KG1 (cell line): ENCODE data around the gene ADCY6.

Experiments used
- DNase-seq: peaks from one replicate; lab custom pipeline; 2025; lab: John Stamatoyannopoulos, UW

ADCY6 gene

DNA sequence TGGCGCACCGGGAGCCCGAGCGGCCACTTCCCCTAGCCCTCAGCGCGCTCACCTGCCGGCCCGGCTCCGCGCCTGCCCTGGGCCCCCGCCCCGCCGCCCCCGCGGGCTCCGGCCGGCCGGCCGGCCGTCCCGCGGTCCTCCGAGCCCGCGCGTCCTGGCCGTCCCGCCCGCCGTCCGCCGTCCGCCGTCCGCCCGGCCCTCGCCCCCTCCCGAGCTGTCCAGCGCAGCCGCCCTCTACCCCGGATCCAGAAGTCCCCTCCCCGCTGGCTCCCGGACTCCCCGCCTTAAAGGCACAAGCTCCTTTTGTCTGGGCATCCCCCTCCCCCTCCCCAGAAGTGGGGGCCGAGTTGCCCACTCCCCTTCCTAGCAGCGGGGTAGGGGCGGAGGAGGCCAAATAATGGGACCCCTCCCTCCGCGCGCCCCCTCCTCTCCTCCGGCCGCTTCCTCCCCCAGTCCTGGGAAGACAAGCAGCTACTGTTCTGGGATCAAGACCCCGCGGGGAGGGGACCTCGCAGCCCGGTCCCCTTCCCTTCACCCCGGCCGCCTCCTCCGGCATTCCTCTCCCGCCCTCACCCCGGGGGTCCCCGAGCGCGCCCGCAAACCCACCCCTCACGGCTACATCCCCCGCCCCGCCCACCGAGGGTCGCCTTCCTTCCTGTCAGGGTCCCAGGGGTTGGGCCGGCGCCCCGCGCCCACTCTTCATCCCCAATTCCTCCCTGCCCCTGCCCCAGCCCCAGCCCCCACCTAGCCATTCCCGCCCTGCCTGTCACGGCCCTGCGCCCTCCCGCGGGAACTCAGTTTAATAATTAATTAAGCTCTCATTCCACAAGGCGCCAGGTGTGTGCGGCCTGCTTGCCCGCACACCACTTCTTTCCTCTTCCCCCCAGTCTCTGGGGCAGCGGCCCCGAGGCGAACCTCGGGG is at the start of gene ADCY6:
ADCY6 (minus strand) TSS at position 236 of the 922 bp plus-strand sequence. CDS start 5,655 bp downstream, outside the sequence.
- DNase-seq = no peak

- DNase-seq = no peak
Measured at GRCh38 chr12:48838048-48838447, 49.2 kb upstream of the ADCY6 start.

DNA sequence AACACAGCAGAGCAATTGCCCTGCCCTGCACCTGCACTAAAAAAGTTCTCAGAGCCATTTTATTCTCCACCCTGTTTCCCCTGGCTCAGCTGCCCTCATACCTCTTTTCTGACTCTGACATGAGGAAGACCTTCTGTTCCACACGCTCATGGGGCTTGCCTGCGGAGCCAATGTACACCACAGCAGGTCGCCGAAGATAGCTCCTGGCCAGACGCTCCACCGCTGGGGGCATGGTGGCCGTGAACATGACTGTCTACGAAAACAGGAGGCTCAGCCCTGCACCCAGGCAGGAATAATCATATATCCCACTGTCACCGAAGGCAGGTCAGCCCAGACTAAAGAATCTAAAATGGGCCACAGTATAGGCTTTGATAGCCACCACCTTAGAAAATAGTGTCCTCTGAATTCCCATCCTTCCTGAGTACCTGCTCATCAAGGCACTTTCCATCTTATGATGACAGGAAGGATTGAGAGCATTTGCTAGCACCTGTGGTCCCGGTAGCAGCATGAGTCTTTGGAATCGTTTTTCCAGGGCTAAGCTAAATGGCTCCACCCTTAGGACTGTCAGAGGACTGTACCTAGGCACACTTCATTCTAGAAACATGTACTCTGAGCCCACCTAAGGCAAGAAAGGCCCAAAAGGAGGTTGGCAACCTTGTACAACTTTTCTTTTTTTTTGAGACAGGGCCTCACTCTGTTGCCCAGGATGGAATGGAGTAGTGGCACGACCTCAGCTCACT is 43.6 kb upstream of the ADCY6 start:
- DNase-seq = no peak

DNA sequence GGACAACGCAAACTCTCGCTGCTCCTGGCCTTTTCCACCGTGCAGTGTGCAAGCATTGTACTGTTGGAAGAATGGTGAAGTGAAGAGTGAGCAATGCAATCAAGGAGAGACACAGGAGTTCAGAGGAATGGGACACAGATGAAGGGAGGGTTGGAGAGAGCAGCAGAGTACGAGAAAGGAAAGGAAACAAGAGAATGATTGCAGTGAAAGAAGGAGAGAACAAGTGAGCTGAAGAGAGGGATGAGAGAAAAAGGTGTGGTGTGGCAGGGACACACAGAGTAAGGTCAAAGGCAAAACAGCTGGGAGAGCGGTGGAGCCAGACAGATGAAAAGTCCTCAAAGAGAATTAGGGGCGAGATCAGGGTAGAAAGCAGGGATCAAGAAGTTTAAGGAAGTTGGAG is 42.4 kb upstream of the ADCY6 start:
- DNase-seq = no peak

DNA sequence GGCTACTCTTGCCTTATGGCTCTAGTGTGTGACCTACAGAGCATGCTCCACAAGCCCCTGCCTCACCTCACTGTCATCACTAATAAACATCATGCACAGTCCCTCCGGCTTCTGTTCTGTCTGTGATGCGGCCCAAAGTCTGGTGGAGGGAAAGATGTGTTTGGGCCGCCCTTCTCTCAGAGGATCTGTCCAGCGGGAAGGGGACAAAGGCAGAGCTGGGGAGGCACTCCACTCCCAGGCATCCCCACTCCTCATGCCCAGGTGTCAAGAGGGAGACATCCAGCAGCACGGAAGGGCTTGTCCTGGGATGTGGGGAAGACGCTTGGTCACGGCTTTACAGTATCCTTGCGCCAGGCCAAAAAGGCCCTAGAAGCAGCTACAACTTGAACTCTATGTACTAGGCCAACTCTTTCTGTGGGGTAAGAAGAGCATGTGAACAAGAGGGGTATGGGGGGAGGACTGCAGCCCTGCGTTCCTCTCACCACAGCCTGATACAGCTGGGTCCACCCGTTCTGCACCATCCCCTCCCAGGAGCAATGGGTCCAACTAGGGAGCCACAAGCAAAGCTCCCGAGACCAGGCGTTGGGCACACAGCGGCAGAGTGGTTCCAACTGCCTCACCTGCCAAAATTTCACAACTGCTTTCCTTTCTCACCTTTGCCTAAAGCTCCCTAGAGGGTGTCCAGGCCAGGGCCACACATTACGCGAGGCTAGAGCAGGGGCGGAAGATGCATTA is 40.1 kb upstream of the ADCY6 start:
- DNase-seq = no peak

GRCh38 chr12:48828293-48828692 is 39.4 kb upstream of the ADCY6 start:
- DNase-seq = no peak

DNA sequence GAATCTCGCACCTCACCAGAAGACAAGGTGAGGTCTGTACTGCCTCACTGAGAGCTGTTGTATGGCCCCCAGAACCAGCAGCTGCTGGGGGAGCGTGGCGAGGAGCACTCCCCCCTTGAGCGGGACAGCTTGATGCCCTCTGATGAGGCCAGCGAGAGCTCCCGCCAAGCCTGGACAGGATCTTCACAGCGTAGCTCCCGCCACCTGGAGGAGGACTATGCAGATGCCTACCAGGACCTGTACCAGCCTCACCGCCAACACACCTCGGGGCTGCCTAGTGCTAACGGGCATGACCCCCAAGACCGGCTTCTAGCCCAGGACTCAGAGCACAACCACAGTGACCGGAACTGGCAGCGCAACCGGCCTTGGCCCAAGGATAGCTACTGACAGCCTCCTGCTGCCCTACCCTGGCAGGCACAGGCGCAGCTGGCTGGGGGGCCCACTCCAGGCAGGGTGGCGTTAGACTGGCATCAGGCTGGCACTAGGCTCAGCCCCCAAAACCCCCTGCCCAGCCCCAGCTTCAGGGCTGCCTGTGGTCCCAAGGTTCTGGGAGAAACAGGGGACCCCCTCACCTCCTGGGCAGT is 38.7 kb upstream of the ADCY6 start:
- no peak for DNase-seq

DNA sequence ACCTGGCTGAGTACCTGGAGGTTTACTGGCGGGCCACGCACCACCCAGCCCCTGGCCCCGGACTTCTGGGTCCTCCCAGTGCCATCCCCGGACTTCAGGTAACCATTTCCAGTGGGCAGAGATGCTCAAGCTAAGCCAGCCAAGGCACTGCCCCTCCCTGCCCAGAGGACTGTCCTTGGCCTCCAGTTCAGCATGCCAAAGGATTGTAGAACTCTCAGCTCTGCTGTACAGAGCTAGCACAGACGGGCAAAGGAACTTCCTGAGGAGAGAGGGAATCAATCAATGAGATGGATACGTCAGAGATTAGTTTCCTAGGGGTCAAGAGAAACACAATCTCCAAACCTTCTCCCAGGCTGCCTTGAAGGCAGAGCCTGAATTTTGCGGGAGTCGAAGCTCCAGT is 38.1 kb upstream of the ADCY6 start:
- DNase-seq = no peak

- no peak for DNase-seq
Measured at GRCh38 chr12:48826209-48826855, 37.4 kb upstream of the ADCY6 start.

DNA sequence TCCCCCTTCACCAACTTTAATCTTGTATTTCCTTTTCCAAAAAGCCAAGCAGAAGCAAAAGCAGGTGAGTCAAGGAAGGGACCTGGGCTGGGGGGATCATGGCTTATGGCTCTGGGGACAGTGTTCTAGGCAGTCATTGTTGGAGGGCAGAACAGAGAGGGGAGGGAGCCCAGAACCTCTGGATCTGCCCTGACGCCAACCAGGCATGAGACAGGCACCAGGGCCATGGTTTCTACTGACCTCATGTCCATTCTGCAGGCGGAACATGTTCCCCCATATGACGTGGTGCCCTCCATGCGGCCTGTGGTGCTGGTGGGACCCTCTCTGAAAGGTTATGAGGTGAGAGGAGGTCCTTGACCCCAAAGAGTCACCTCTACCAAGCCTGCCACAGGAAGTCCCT is 36.0 kb upstream of the ADCY6 start:
- no peak for DNase-seq

GRCh38 chr12:48824112-48824511 is 35.2 kb upstream of the ADCY6 start:
- no peak for DNase-seq

- DNase-seq = no peak
Measured at GRCh38 chr12:48823281-48823680, 34.4 kb upstream of the ADCY6 start.

- no peak for DNase-seq
Measured at GRCh38 chr12:48822711-48823110, 33.8 kb upstream of the ADCY6 start.

DNA sequence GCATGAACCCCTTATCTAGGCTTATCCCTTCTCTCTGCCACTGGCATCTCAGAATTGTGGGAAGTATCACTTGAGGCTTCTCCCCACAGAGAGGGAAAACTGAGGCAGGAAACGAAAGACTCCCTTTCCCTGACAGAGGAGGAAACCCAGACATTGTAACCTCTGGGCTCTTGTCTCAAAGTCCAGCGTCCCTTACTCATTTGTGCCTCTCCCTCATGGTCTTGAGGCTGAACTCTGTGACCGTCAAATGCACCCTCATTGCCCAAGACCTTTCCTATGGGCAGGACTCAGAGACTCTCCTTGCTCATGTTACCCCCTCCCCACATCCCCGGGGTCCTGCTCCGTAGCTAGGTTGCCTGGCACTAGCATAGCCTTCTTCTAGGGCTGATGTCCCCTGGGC is 33.2 kb upstream of the ADCY6 start:
- no peak for DNase-seq

DNA sequence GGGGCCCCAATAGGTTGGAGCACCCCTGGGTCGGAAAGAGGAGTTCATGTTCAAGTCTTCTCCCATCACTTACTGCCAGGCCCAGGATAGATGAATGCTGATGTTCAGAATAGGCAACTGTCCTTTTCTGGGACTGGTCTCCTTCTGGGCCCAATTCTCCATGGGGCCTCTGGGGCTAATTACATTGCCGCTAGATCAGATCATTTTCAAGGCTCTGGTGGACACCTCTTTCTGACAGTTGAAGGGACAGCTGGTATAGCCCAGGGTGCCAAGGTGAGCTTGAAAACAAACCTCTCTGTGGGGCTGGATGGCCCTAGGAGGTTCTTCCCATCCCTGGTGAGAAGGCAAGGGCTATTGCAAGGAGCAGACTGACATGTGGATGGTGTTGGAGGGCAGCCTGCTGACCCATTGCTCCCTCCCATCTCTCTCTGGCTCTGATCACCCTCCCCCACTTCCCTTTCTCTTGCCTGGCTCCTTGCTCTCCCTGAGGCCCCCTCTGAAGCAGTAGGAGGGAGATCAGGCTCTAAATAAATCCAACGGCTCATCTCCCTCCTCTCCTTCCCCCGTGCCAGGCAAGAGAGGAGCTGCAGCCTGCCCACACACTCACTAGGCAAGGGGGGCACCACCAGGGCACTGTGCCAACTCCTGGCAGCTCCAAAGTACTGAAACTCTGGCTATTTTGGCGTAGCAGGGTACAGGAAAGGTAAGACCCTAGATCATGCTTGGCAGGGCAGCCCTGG is 31.3 kb upstream of the ADCY6 start:
- DNase-seq = no peak

GRCh38 chr12:48818831-48819590 is 30.1 kb upstream of the ADCY6 start:
- DNase-seq = no peak

GRCh38 chr12:48817873-48818830 is 29.3 kb upstream of the ADCY6 start, which contains the start of gene CACNB3:
Gene CACNB3, plus strand, starts transcription at chr12:48818496. Its CDS starts 434 bp downstream, at chr12:48818930.
- DNase-seq = no peak

DNA sequence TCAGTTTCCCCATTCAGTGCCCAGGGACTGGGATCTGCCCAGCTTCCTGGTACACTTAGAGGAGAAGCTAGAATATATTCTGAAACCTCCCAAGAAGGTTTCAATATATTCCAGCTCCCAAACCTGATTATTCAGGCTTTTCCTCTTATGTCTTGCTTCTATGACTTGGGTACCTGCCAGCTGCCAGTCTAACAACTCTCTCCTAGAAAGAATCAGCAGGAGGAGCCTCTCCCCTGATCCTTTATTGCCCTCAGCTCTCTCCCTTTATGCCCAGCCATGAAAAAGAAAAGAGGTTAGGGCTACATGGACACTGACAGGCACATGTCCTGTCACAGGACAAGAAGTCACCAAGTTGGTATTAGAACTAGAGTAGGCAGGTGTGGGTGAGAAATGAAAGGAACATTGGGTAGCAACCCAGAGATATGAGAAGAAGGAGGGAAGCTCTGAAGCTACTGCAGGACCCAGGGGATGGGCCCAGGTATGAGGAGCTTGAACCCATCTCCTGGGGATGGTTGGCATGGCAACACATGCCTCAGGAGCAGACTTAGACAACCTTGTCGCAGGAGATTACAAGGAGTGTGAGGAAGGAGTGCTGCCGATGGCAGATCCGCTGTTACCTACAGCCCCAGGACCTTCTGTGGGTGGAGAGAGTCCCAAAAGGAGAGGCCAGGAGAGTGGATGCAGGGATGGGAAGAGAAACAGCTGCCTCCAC is 27.4 kb upstream of the ADCY6 start:
- no peak for DNase-seq
